HCT116 (cell line): ENCODE data around the gene DGCR6. TPM values are rescaled to one million over a fixed set of nuclear protein-coding genes. Genes with fewer than 3 reads are reported as not detected.
A peak's percentile ranks its signal among the peaks of the same experiment; 100 is the strongest.
"Not testable (repeated sequence)": the region's sequence is repeated elsewhere in the genome, so short reads cannot be mapped to it uniquely, and the experiment has no call there.

Experiments
- ATAC-seq: fragments of 200-7000 bp; cut with Tn5 transposase; 2 replicates; pipeline ENCODE4 v1.9.1; 2020; ENCODE audit warnings: mild to moderate bottlenecking, moderate library complexity
- BruUV-seq: library from RNA; stranded (reverse); fragments of 400-500 nt; replicated peaks from 2 replicates; lab custom pipeline; 2021; lab: Mats Ljungman, UMichigan
- CTCF ChIA-PET: fragments of 300-600 bp; sonication (Branson Sonifier 250); formaldehyde crosslinking; loops from one replicate; lab custom pipeline; 2021; ENCODE audit warnings: antibody characterized with exemption; lab: Charles Lee
- POLR2A ChIA-PET: fragments of 300-600, 350-600 bp; sonication (Branson Sonifier 250); formaldehyde crosslinking; loops from one replicate; lab custom pipeline; 2021; ENCODE audit warnings: antibody characterized with exemption; lab: Charles Lee
- RAD21 ChIA-PET, 2 experiments: fragments of 300-600 bp; sonication (Branson Sonifier 250); formaldehyde crosslinking; loops; one replicate each; lab custom pipeline; 2023; ENCODE audit warnings: low total read pairs in 2 of 2; ENCODE audit not compliant: uncharacterized antibody in 2 of 2, unreplicated experiment in 2 of 2, low non-redundant PET in 1 of 2; lab: Charles Lee
- DNase-seq: peaks from one replicate; pipeline ENCODE4 v3.0.0-alpha.2; 2010; ENCODE audit warnings: low read depth, low spot score
- H2AFZ ChIP-seq: fragments of 200-600 bp; shearing (Covaris generic), sonication (generic); 2 replicates; pipeline ENCODE4 v1.6.1; 2017; ENCODE audit warnings: low read depth, mixed run types, mixed read lengths, antibody characterized with exemption, low read length; ENCODE audit not compliant: poor library complexity, severe bottlenecking
- H3K27ac ChIP-seq: 2 replicates; pipeline ENCODE4 v1.5.1; 2012; ENCODE audit warnings: low read depth, low read length
- H3K27me3 ChIP-seq: fragments of 200-600 bp; sonication (generic); 2 replicates; pipeline ENCODE4 v1.6.1; 2016; ENCODE audit warnings: mixed run types, low read length, mixed read lengths; ENCODE audit not compliant: insufficient read depth
- H3K36me3 ChIP-seq, 2 experiments: fragments of 200-500 bp in 1 of 2; fragments of 200-600 bp in 1 of 2; sonication (Bioruptor generic) in 1 of 2; sonication (generic) in 1 of 2; 2 replicates each; pipeline versions ENCODE4 v1.5.1 to v1.6.1; 2014 to 2016; ENCODE audit warnings: low read length in 2 of 2, inconsistent platforms in 1 of 2, mixed read lengths in 1 of 2, mixed run types in 1 of 2; ENCODE audit not compliant: insufficient read depth in 2 of 2, control insufficient read depth in 1 of 2
- H3K4me1 ChIP-seq, 2 experiments: fragments of 200-600 bp in 1 of 2; sonication (generic) in 1 of 2; 2 replicates each; pipeline versions ENCODE4 v1.5.1 to v1.6.1; 2012 to 2017; ENCODE audit warnings: low read length in 2 of 2, inconsistent platforms in 1 of 2, mild to moderate bottlenecking in 1 of 2, mixed read lengths in 1 of 2, mixed run types in 1 of 2, moderate library complexity in 1 of 2; ENCODE audit not compliant: insufficient read depth in 2 of 2, control insufficient read depth in 1 of 2
- H3K4me2 ChIP-seq: fragments of 200-600 bp; sonication (generic); 2 replicates; pipeline ENCODE4 v1.6.1; 2017; ENCODE audit warnings: mixed run types, low read length, mixed read lengths
- H3K4me3 ChIP-seq, 2 experiments: fragments of 200-600 bp in 1 of 2; sonication (generic) in 1 of 2; replicated peaks in 1 of 2; 2 replicates each; pipeline ENCODE4 v1.5.1; 2011 to 2016; ENCODE audit warnings: low read length in 2 of 2, control low read depth in 1 of 2, low read depth in 1 of 2, mild to moderate bottlenecking in 1 of 2, mixed read lengths in 1 of 2, mixed run types in 1 of 2
- H3K79me2 ChIP-seq: fragments of 200-600 bp; sonication (generic); 2 replicates; pipeline ENCODE4 v1.6.1; 2017; ENCODE audit warnings: mild to moderate bottlenecking, mixed run types, low read length, moderate library complexity, mixed read lengths; ENCODE audit not compliant: insufficient read depth
- H3K9ac ChIP-seq: fragments of 200-600 bp; sonication (generic); 2 replicates; pipeline ENCODE4 v1.6.1; 2016; ENCODE audit warnings: low read length, mixed read lengths
- H3K9me2 ChIP-seq: fragments of 200-600 bp; sonication (generic), shearing (Covaris generic); 2 replicates; pipeline ENCODE4 v1.6.1; 2017; ENCODE audit warnings: mixed run types, mild to moderate bottlenecking, moderate library complexity; ENCODE audit not compliant: insufficient read depth
- H3K9me3 ChIP-seq, 2 experiments: fragments of 200-500 bp in 1 of 2; fragments of 200-600 bp in 1 of 2; sonication (Bioruptor generic) in 1 of 2; sonication (generic) in 1 of 2; 2 replicates each; pipeline ENCODE4 v1.6.1; 2014 to 2017; ENCODE audit warnings: low read length in 2 of 2, mixed read lengths in 2 of 2, inconsistent platforms in 1 of 2, low read depth in 1 of 2, mild to moderate bottlenecking in 1 of 2, mixed run types in 1 of 2, moderate library complexity in 1 of 2; ENCODE audit not compliant: control insufficient read depth in 1 of 2, insufficient read depth in 1 of 2
- H4K20me1 ChIP-seq: fragments of 200-600 bp; sonication (generic), shearing (Covaris generic); 2 replicates; pipeline ENCODE4 v1.6.1; 2017; ENCODE audit warnings: mixed run types, mild to moderate bottlenecking, moderate library complexity; ENCODE audit not compliant: insufficient read depth
- EGR1 ChIP-seq: IDR thresholded peaks from 2 replicates; pipeline ENCODE4 v1.6.1; 2012; ENCODE audit warnings: low read depth
- POLR2AphosphoS5 ChIP-seq: IDR thresholded peaks from 2 replicates; pipeline ENCODE4 v1.6.1; 2011; ENCODE audit warnings: mild to moderate bottlenecking, low read depth, low read length, moderate library complexity
- RAD21 ChIP-seq: IDR thresholded peaks from 2 replicates; pipeline ENCODE4 v1.6.1; 2012; ENCODE audit warnings: low read depth, mild to moderate bottlenecking
- intact Hi-C: fragments of 100-400 bp; cut with micrococcal nuclease; formaldehyde crosslinking; loops from 2 replicates; pipeline ENCODE4 v1.10.0; 2022
- total RNA-seq: library from RNA; stranded (reverse); gene quantifications from one replicate; pipeline ENCODE4 v1.2.1, GENCODE V29; 2021; ENCODE audit not compliant: unreplicated experiment
- TF ChIP-seq, protein P1 (sequence below), 3 experiments: fragments of 200-600 bp in 1 of 3; sonication (generic) in 1 of 3; IDR thresholded peaks in 2 of 3; conservative IDR thresholded peaks in 1 of 3; 2 replicates each; pipeline ENCODE4 v1.5.1; 2012 to 2017; ENCODE audit warnings: low read depth in 2 of 3, low read length in 2 of 3, antibody characterized with exemption in 1 of 3, borderline replicate concordance in 1 of 3, control low read depth in 1 of 3, mild to moderate bottlenecking in 1 of 3, mixed read lengths in 1 of 3, mixed run types in 1 of 3, moderate library complexity in 1 of 3; ENCODE audit not compliant: insufficient read depth in 1 of 3

The DGCR6 gene
- total RNA-seq, 1 experiment from 2014 or later = 4.6 TPM

GRCh38 chr22:18954303-18954989, 48.3 kb downstream of the DGCR6 start:
- DNase-seq, BruUV-seq, H3K27me3 ChIP-seq, POLR2A ChIA-PET, H2AFZ ChIP-seq, H3K27ac ChIP-seq, H4K20me1 ChIP-seq, H3K36me3 ChIP-seq, H3K4me3 ChIP-seq, H3K4me2 ChIP-seq, H3K9me2 ChIP-seq, H3K79me2 ChIP-seq, CTCF ChIA-PET, intact Hi-C loops, H3K9ac ChIP-seq, H3K9me3 ChIP-seq, H3K4me1 ChIP-seq: not testable (repeated sequence)
- RAD21 ChIA-PET = interaction anchor here in 1 of 2 experiments (0.6 kb wide), 1 partner anchor 492 kb away, joined by 3 read pairs; no protein-coding TSS in a partner anchor
- peak; percentile 94 for ATAC-seq
- TF ChIP-seq, protein P1, sequence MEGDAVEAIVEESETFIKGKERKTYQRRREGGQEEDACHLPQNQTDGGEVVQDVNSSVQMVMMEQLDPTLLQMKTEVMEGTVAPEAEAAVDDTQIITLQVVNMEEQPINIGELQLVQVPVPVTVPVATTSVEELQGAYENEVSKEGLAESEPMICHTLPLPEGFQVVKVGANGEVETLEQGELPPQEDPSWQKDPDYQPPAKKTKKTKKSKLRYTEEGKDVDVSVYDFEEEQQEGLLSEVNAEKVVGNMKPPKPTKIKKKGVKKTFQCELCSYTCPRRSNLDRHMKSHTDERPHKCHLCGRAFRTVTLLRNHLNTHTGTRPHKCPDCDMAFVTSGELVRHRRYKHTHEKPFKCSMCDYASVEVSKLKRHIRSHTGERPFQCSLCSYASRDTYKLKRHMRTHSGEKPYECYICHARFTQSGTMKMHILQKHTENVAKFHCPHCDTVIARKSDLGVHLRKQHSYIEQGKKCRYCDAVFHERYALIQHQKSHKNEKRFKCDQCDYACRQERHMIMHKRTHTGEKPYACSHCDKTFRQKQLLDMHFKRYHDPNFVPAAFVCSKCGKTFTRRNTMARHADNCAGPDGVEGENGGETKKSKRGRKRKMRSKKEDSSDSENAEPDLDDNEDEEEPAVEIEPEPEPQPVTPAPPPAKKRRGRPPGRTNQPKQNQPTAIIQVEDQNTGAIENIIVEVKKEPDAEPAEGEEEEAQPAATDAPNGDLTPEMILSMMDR (IDR thresholded peaks at IDR 0.05 in 2 of 3, conservative IDR thresholded peaks at IDR 0.05 in 1 of 3; ENCODE audit: borderline replicate concordance in 1 of 3, insufficient read depth in 1 of 3, low read depth in 2 of 3, low read length in 2 of 3) = peak; percentile 44 to 90 (median 75); a peak in 5 of 6 replicates
- peak; percentile 79 for TF ChIP-seq RAD21

- Histone ChIP-seq H3K79me2 (no peaks in the 10 kb centered on the region), H3K4me2 (no peak overlapping the region), H3K27ac (no peak overlapping the region), H3K4me1 (no peaks in the 10 kb centered on the region), H3K9me2 (no peaks in the 10 kb centered on the region), H4K20me1 (no peaks in the 10 kb centered on the region), H3K4me3 (no peak overlapping the region), H3K9me3 (no peaks in the 10 kb centered on the region), H3K9ac (no peak overlapping the region), H2AFZ (no peak overlapping the region), H3K36me3 (no peaks in the 10 kb centered on the region), H3K27me3 (no peaks in the 10 kb centered on the region)
- DNase-seq (no peak), ATAC-seq (no peak)
- BruUV-seq = no TSS peak
- POLR2A ChIA-PET = no interaction called here
- no peak for TF ChIP-seq POLR2AphosphoS5
- no peak for TF ChIP-seq EGR1
- intact Hi-C loops = no loop called here
- CTCF ChIA-PET = no interaction called here
- RAD21 ChIA-PET = no interaction called here
These were observed 49.0 kb downstream of the DGCR6 start for GRCh38 chr22:18954990-18955571.
